K562 (cell line): ENCODE measurements around the gene ZNF488. TPM values are rescaled to one million over a fixed set of nuclear protein-coding genes. Genes with fewer than 3 reads are reported as not detected.

ENCODE experiments used
- ATAC-seq: fragments of 200-7000 bp; cut with Tn5 transposase; 3 replicates; pipeline ENCODE4 v1.9.1; 2020; ENCODE audit warnings: moderate library complexity
- BruUV-seq: library from RNA; stranded (reverse); fragments of 400-500 nt; replicated peaks from 2 replicates; lab custom pipeline; 2021; lab: Mats Ljungman, UMichigan
- CTCF ChIA-PET: fragments of 300-600 bp; formaldehyde crosslinking; extraction: SDS; loops from one replicate; lab custom pipeline; 2021; ENCODE audit warnings: low intra/inter-chr PET ratio; lab: Yijun Ruan, JAX
- POLR2A ChIA-PET: fragments of 300-600, 350-650 bp; sonication (Branson Sonifier 250); formaldehyde crosslinking; extraction: SDS; loops from one replicate; lab custom pipeline; 2021; ENCODE audit warnings: antibody characterized with exemption, inconsistent platforms; lab: Yijun Ruan, JAX
- DNase-seq, 4 experiments: peaks; one replicate each; pipeline versions ENCODE4 v3.0.0 to v3.0.0-alpha.2; 2011 to 2018; ENCODE audit warnings: low spot score in 3 of 4, mixed read lengths in 3 of 4; ENCODE audit errors: extremely low read depth in 1 of 4
- FAIRE-seq: peaks from 2 replicates; lab custom pipeline; 2011; peaks lifted over from hg19 to GRCh38; lab: Jason Lieb, UNC
- H2AFZ ChIP-seq: 2 replicates; pipeline ENCODE4 v1.6.0; 2011; ENCODE audit warnings: low read depth, low read length, control low read depth, inconsistent platforms
- H3K27ac ChIP-seq: fragments of 200-600 bp; 3 replicates; pipeline ENCODE4 v1.8.0; 2011; ENCODE audit warnings: low read depth, mild to moderate bottlenecking, control low read depth, inconsistent platforms, low read length, moderate library complexity, mixed read lengths; ENCODE audit errors: extremely low read depth
- H3K27me3 ChIP-seq, 2 experiments: fragments of 300-600 bp in 1 of 2; 2 replicates in 1 of 2; 3 replicates in 1 of 2; pipeline versions ENCODE4 v1.6.0 to v1.8.0; 2011; ENCODE audit warnings: inconsistent platforms in 2 of 2, low read length in 2 of 2, mild to moderate bottlenecking in 1 of 2, mixed read lengths in 1 of 2, moderate library complexity in 1 of 2; ENCODE audit not compliant: control insufficient read depth in 2 of 2, insufficient read depth in 2 of 2
- H3K36me3 ChIP-seq: fragments of 300-600 bp; 3 replicates; pipeline ENCODE4 v1.8.0; 2011; ENCODE audit warnings: mild to moderate bottlenecking, low read length, inconsistent platforms; ENCODE audit not compliant: control insufficient read depth, insufficient read depth
- H3K4me1 ChIP-seq, 2 experiments: fragments of 200-600 bp in 1 of 2; replicated peaks in 1 of 2; 2 replicates in 1 of 2; 3 replicates in 1 of 2; pipeline versions ENCODE4 v1.5.1 to v1.8.0; 2011; ENCODE audit warnings: inconsistent platforms in 2 of 2, low read length in 2 of 2, mild to moderate bottlenecking in 1 of 2, mixed read lengths in 1 of 2, moderate library complexity in 1 of 2; ENCODE audit not compliant: control insufficient read depth in 2 of 2, insufficient read depth in 2 of 2
- H3K4me2 ChIP-seq: 2 replicates; pipeline ENCODE4 v1.6.1; 2011; ENCODE audit warnings: low read length, control low read depth, inconsistent platforms, mixed read lengths; ENCODE audit not compliant: insufficient read depth
- H3K4me3 ChIP-seq: fragments of 200-600 bp; sonication (generic), shearing (Covaris generic); 2 replicates; pipeline ENCODE4 v1.5.1; 2016; ENCODE audit warnings: control low read depth, inconsistent platforms
- H3K79me2 ChIP-seq: fragments of 200-600 bp; 3 replicates; pipeline ENCODE4 v1.8.0; 2011; ENCODE audit warnings: low read length, inconsistent platforms; ENCODE audit not compliant: control insufficient read depth, insufficient read depth
- H3K9ac ChIP-seq, 2 experiments: 2 replicates each; pipeline versions ENCODE4 v1.6.0 to v1.6.1; 2011; ENCODE audit warnings: low read depth in 2 of 2, low read length in 2 of 2, control low read depth in 1 of 2, inconsistent platforms in 1 of 2, mild to moderate bottlenecking in 1 of 2, mixed read lengths in 1 of 2; ENCODE audit not compliant: insufficient read depth in 1 of 2
- H3K9me1 ChIP-seq: one replicate; pipeline ENCODE4 v1.6.0; 2011; ENCODE audit warnings: inconsistent platforms, mild to moderate bottlenecking, low read length, moderate library complexity; ENCODE audit not compliant: control insufficient read depth, insufficient read depth
- H3K9me3 ChIP-seq: replicated peaks from 2 replicates; pipeline ENCODE4 v1.5.1; 2011; ENCODE audit warnings: low read depth, low read length, inconsistent platforms; ENCODE audit not compliant: control insufficient read depth, insufficient read depth
- H4K20me1 ChIP-seq: replicated peaks from 2 replicates; pipeline ENCODE4 v1.6.1; 2011; ENCODE audit warnings: low read length, inconsistent platforms, mixed read lengths; ENCODE audit not compliant: control insufficient read depth, insufficient read depth
- CAMTA2 ChIP-seq: fragments of 250-450 bp; sonication (Bioruptor Pico); conservative IDR thresholded peaks from 2 replicates; pipeline ENCODE4 v1.5.1; 2022
- EGR1 ChIP-seq: fragments of 450-650 bp; conservative IDR thresholded peaks from 2 replicates; pipeline ENCODE4 v1.6.1; 2017; ENCODE audit warnings: mild to moderate bottlenecking
- ELF4 ChIP-seq: fragments of 450-650 bp; formaldehyde crosslinking; IDR thresholded peaks from 2 replicates; pipeline ENCODE4 v1.4.0; 2022; ENCODE audit warnings: missing genetic modification characterization
- GMEB1 ChIP-seq: fragments of 250-450 bp; sonication (Bioruptor Pico); IDR thresholded peaks from 2 replicates; pipeline ENCODE4 v1.4.0; 2020; ENCODE audit warnings: mild to moderate bottlenecking
- HMGXB4 ChIP-seq: sonication (generic); formaldehyde crosslinking; IDR thresholded peaks from 2 replicates; pipeline ENCODE4 v1.8.1; 2023; ENCODE audit warnings: mild to moderate bottlenecking, missing genetic modification reagents
- MTF1 ChIP-seq: fragments of 250-450 bp; sonication (Bioruptor Pico); IDR thresholded peaks from 2 replicates; pipeline ENCODE4 v1.9.0; 2021; ENCODE audit warnings: moderate library complexity, mild to moderate bottlenecking, inconsistent platforms, borderline replicate concordance
- NFRKB ChIP-seq: fragments of 450-650 bp; IDR thresholded peaks from 2 replicates; pipeline ENCODE4 v1.6.1; 2016; ENCODE audit warnings: low read depth
- PHF21A ChIP-seq: fragments of 450-650 bp; IDR thresholded peaks from 2 replicates; pipeline ENCODE4 v1.6.1; 2017; ENCODE audit warnings: low read depth, borderline replicate concordance
- PRMT5 ChIP-seq: sonication (generic); formaldehyde crosslinking; IDR thresholded peaks from 2 replicates; pipeline ENCODE4 v1.5.0; 2020; ENCODE audit warnings: missing genetic modification reagents
- RBM34 ChIP-seq: fragments of 200-400 bp; formaldehyde crosslinking; IDR thresholded peaks from 2 replicates; pipeline ENCODE4 v1.6.1; 2018; ENCODE audit warnings: low read length, borderline replicate concordance; ENCODE audit not compliant: insufficient read depth
- RHOXF2B ChIP-seq: fragments of 250-450 bp; sonication (Bioruptor Pico); conservative IDR thresholded peaks from 2 replicates; pipeline ENCODE4 v1.5.1; 2021
- RREB1 ChIP-seq: fragments of 250-450 bp; sonication (Bioruptor Pico); IDR thresholded peaks from 2 replicates; pipeline ENCODE4 v1.4.0; 2020
- ZBTB17 ChIP-seq: fragments of 450-650 bp; formaldehyde crosslinking; IDR thresholded peaks from 2 replicates; pipeline ENCODE4 v1.4.0; 2020; ENCODE audit warnings: mild to moderate bottlenecking
- ZNF41 ChIP-seq: fragments of 250-450 bp; sonication (Bioruptor Pico); conservative IDR thresholded peaks from 2 replicates; pipeline ENCODE4 v1.4.0; 2020; ENCODE audit warnings: mild to moderate bottlenecking
- WGBS: fragments of 100-300 bp; shearing (Covaris generic); methylation state at CpG from one replicate; pipeline ENCODE4 v1.1.6; 2016; ENCODE audit warnings: low coverage, mixed read lengths; ENCODE audit not compliant: insufficient coverage; ENCODE audit errors: missing lambda C conversion rate; 5-methylcytosine and 5-hydroxymethylcytosine counted together
- in situ Hi-C: fragments of 300-500 bp; cut with MboI; formaldehyde crosslinking; loops from 4 replicates; pipeline ENCODE4 v1.15.0; 2018; ENCODE audit warnings: inconsistent platforms, mixed read lengths
- intact Hi-C: fragments of 100-400 bp; cut with micrococcal nuclease; formaldehyde crosslinking; loops from 2 replicates; pipeline ENCODE4 v1.14.2; 2022
- polyA plus RNA-seq, 8 experiments: library from polyadenylated mRNA; depleted of rRNA in 4 of 8; stranded (reverse) in 5 of 8; unstranded in 3 of 8; fragments of >200 nt; fragmentation: Nextera tagmentation in 2 of 8; fragmentation: Illumina TruSeq in 1 of 8; extraction: Ambion mirVana in 2 of 8; extraction: Trizol in 1 of 8; gene quantifications; 2 replicates each; pipeline versions ENCODE4 v1.2.1 to v1.2.3, GENCODE V29; 2011 to 2014; ENCODE audit warnings: inconsistent platforms in 1 of 8, missing spikeins in 1 of 8
- total RNA-seq, 7 experiments: library from RNA; depleted of rRNA in 6 of 7; stranded (reverse); fragments of >200 nt in 6 of 7; fragmentation: Illumina TruSeq in 2 of 7; extraction: Trizol in 2 of 7; gene quantifications; 2 replicates each; pipeline versions ENCODE4 v1.2.1 to v1.2.3, GENCODE V29; 2011 to 2021; ENCODE audit warnings: low replicate concordance in 1 of 7

The ZNF488 gene
- total and polyA plus RNA-seq, 9 of the 15 experiments (the other 6 are each of a cell fraction or from before 2014, with no cell fraction given): 0.03 to 0.09 (median 0.05) TPM; not detected in 3

GRCh38 chr10:47320812-47321211, 63.3 kb downstream of the ZNF488 start:
- DNase-seq (no peak), ATAC-seq (no peak), FAIRE-seq (no peak)
- H3K4me2 ChIP-seq: no peak overlapping the region
- H3K36me3 ChIP-seq: no peaks in the 10 kb centered on the region
- no peaks in the 10 kb centered on the region for H3K9me3 ChIP-seq
- no peaks in the 10 kb centered on the region for H4K20me1 ChIP-seq
- H3K4me1 ChIP-seq: peaks cover 26 to 28% of the 10 kb centered on the region in 2 experiments
- BruUV-seq: no TSS peak
- POLR2A ChIA-PET: interaction anchor here (1.0 kb wide), 1 partner anchor 9 kb away, joined by 3 read pairs; no protein-coding TSS in a partner anchor
- intact Hi-C loops: no loop called here
- H3K9me1 ChIP-seq: no peaks in the 10 kb centered on the region
- no peak overlapping the region for H3K9ac ChIP-seq
- no peaks in the 10 kb centered on the region for H3K79me2 ChIP-seq
- no peaks in the 10 kb centered on the region for H3K27me3 ChIP-seq
- in situ Hi-C loops: no loop called here
- H3K27ac ChIP-seq: no peak overlapping the region
- no peak overlapping the region; the same call in 1 of the 2 replicates for H2AFZ ChIP-seq
- H3K4me3 ChIP-seq: no peak overlapping the region
- CTCF ChIA-PET: no interaction called here
- WGBS: 27% methylated on average over 6 of the region's 6 CpGs
- TF ChIP-seq EGR1: no peak
- TF ChIP-seq ZBTB17 (CRISPR knock-in tag): no peak
- TF ChIP-seq NFRKB: no peak
- TF ChIP-seq MTF1: no peak
- TF ChIP-seq ELF4 (CRISPR knock-in tag): no peak
- TF ChIP-seq CAMTA2 (CRISPR knock-in tag): no peak
- no peak for TF ChIP-seq GMEB1 (CRISPR knock-in tag)
- TF ChIP-seq PHF21A: no peak
- TF ChIP-seq RREB1 (CRISPR knock-in tag): no peak
- no peak for TF ChIP-seq PRMT5 (CRISPR knock-in tag)
- TF ChIP-seq RHOXF2B (CRISPR knock-in tag): no peak
- no peak for TF ChIP-seq ZNF41 (CRISPR knock-in tag)
- no peak for TF ChIP-seq HMGXB4 (CRISPR knock-in tag)
- no peak for TF ChIP-seq RBM34
